Astrocyte of the cerebellum (primary cell): ENCODE data around the gene DUSP8.

Experiments used
- DNase-seq: peaks from one replicate; pipeline ENCODE4 v3.0.0-alpha.2; 2011; ENCODE audit warnings: low read depth
- H3K4me3 ChIP-seq: 2 replicates; pipeline ENCODE4 v1.5.1; 2011; ENCODE audit warnings: mild to moderate bottlenecking, low read depth, low read length, moderate library complexity
- in situ Hi-C: cut with HindIII; loops from 2 replicates; pipeline ENCODE4 v1.10.0; 2017; ENCODE audit warnings: low sequenced_read_pairs
- TF ChIP-seq, protein P1 (sequence below): IDR thresholded peaks from 2 replicates; pipeline ENCODE4 v1.5.1; 2012; ENCODE audit warnings: low read length, low read depth, moderate library complexity, mild to moderate bottlenecking; ENCODE audit errors: missing control alignments

The DUSP8 gene

DNA sequence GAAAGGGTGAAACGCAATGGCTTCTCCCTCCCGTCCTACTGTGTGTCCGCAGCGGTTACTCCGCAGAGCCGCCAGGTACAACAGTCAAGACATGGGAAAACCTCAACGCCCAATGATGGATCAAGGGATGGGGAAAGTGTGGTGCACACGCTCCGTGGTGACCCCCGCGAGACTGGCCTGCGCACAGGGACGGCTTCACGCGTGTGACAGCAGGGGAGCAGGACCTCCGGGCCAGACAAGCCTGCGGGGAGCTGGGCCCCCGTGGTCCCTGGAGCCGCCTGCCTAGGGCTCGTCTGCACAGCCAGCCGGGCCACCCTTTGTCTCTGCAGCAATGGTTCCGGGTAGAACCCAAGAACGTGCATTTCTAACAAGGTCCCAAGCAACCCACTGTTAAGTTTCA is 53.8 kb downstream of the DUSP8 start:
- TF ChIP-seq, protein P1, sequence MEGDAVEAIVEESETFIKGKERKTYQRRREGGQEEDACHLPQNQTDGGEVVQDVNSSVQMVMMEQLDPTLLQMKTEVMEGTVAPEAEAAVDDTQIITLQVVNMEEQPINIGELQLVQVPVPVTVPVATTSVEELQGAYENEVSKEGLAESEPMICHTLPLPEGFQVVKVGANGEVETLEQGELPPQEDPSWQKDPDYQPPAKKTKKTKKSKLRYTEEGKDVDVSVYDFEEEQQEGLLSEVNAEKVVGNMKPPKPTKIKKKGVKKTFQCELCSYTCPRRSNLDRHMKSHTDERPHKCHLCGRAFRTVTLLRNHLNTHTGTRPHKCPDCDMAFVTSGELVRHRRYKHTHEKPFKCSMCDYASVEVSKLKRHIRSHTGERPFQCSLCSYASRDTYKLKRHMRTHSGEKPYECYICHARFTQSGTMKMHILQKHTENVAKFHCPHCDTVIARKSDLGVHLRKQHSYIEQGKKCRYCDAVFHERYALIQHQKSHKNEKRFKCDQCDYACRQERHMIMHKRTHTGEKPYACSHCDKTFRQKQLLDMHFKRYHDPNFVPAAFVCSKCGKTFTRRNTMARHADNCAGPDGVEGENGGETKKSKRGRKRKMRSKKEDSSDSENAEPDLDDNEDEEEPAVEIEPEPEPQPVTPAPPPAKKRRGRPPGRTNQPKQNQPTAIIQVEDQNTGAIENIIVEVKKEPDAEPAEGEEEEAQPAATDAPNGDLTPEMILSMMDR = no peak
- no peak overlapping the region for H3K4me3 ChIP-seq
- DNase-seq = no peak
- in situ Hi-C loops = no loop called here

DNA sequence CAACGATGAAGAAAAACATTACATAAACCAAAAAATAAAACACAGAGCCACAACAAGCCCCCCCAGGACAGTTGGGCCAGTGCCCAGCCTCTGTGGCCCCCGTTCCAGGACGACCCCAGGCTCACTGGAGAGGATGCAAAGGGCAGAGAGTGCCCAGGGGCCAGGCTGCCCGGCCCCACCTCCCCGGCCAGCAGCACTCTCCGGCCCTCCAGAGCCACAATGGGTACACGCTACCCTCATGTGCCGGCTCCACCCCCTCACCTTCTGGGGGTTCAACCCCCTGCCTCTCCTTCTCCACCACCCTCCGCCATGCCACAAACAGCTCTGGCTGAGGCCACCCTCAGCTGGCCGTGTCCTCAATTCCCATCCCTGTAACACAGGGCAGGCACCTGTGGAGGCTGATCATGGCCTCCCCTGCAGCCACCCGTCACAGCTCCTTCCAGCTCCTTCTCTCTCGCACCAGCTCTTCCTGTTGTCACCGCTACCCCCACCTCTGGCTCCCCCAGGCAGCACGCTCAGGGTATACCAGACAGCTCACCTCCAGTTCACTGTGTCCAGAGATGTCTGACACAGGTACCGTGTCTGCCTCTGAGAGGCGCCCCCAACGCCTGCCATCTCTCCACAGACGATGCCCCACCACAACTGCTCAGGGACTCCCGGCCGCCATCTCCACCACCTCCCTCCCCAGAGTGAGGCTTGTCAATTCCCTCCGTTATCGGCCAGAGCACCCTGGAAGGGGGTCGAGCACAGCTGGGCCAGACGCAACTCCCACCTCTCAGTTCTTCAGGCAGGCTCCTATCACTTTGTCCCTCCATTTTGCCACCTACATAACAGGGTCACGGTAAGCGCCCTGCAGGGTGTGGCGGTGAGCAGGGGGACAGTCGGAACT is 54.7 kb downstream of the DUSP8 start:
- H3K4me3 ChIP-seq = no peak overlapping the region
- TF ChIP-seq, protein P1 = no peak
- DNase-seq = no peak
- in situ Hi-C loops = no loop called here

DNA sequence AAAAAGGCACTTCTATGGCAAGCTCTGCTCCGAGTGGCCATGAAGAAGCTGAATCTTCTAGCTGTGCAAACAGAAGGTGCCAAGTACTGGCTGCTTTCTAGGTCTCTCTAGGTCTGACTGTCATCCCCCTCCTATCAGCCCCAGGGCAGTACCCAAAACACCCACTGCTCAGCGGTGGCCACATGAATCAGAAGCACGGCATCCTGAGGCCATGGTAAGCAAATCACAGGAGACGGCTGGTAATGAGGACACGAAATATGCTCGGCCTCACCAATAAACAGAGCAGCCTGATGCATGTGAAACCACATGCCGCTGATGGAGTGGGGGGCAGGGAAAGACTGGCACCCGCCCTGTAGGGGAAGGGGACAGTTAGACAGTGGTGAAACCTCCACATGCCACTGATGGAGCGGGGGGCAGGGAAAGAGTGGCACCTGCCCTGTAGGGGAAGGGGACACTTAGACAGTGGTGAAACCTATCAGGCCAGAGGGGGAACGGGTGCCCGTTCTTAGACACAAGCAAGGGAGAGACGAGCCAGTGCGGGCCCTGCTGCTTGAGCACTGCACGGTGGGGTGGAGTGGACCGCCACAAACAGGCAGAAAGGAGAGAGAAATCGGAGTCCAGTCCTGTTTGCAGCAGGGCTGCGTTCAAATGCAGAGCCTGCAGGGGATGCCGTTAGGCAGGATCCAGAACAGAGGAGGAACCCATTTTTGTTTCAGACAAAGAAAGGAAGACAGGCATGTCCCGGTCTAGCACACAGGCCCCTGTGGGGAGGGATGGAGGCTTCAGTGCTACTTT is 55.6 kb downstream of the DUSP8 start:
- in situ Hi-C loops = no loop called here
- TF ChIP-seq, protein P1 = no peak
- H3K4me3 ChIP-seq = no peak overlapping the region
- DNase-seq = no peak

DNA sequence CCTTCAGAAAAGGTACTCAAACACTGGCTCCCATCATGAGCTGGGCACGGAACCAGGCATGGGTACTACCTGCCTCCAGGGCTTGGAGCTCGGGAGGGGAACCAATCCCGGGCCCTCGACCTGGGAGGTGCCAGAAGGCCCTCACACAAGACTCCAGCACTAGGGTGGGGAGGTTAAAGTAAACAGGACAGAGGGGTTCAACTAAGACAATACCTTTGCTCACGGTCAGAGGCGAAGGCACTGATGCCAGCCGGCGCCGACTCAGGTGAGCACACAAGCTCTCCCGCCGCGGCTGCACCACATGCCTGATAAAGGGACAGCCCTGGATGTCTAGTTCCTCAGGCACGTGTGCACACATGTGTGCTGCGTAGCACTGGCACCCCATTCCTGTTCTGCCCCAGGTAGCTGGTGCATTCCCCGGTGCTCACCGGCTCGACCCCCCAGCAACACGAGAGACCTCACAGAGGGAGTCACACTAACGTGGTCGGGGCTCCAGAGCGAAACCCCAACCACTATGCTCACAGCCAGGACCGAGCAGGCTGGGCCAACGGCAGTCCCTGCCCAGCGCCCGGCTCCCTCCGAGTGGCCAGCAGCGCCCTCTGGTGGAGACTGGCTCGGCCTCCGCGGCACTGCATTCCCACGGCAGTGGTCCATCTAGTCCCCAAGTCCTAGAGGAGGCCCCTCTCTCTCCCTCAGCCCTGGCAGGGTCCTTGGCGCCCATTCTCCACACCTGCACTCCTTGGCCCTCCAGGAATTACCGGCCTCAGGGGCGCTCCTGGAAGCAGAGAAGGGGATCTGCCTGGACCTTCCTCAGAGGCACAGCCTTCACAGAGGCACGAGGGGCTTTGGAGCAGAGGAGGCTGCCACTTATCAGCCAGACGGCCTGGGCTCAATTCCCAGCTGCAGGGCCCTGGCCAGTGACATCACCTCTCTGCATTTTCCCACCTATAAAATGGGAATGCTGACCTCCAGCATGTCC is 56.7 kb downstream of the DUSP8 start:
- H3K4me3 ChIP-seq = no peak overlapping the region
- in situ Hi-C loops = no loop called here
- DNase-seq = peak; percentile 23

DNA sequence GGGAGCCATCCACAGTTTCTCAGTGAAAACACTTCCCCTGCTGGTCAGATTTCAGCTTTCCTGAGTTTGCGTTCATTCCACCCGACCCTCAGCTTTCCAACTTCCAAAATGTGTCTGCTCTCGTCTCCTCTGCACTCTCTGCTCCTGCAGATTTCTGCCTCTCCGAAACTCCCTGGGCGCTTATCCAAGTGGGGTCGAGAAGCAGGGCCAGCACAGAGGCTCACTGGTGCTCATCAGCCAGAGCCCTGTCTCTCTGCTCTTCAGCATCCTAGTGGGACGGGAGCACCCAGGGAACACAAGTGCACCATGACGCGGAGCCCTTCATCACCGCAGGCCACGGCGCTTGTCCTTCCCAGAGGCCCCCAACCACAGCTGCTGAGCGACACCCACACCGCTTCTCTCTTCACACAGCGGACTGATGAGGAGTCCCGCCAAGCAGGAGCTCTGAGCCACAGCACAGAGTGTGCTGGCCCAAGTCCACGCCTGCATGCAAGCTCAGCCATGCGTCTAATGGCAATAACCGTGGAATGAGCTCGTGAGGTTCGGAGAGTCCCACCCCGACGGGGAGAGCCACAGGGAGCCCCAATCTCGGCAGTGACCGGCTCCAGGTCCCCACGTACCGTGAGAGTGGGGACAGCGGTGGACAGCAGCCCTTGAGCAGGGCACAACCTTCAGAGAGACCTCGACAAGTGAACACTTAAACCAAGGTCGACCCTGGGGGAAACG is 57.6 kb downstream of the DUSP8 start:
- no peak overlapping the region for H3K4me3 ChIP-seq
- TF ChIP-seq, protein P1 = peak; percentile 22
- DNase-seq = peak; percentile 32
- in situ Hi-C loops = no loop called here

More for the DNA sequence above, 56.7 kb downstream of the DUSP8 start:
- TF ChIP-seq, protein P1 = peak; percentile 93
